GM10248 (cell line): ENCODE measurements around the gene CASP9.
"Not testable (repeated sequence)": the region's sequence is repeated elsewhere in the genome, so short reads cannot be mapped to it uniquely, and the experiment has no call there.

Experiments
- CTCF ChIA-PET: fragments of 300-600 bp; sonication (Branson Sonifier 250); formaldehyde crosslinking; extraction: SDS; loops from one replicate; lab custom pipeline; 2021; ENCODE audit warnings: antibody characterized with exemption; lab: Yijun Ruan, JAX
- POLR2A ChIA-PET: fragments of 350-650 bp; sonication (Branson Sonifier 250); formaldehyde crosslinking; extraction: SDS; loops from one replicate; lab custom pipeline; 2020; ENCODE audit warnings: antibody characterized with exemption; lab: Yijun Ruan, JAX
- DNase-seq: peaks from one replicate; pipeline ENCODE4 v3.0.0; 2012; ENCODE audit errors: extremely low spot score
- CTCF ChIP-seq: IDR thresholded peaks from 2 replicates; pipeline ENCODE4 v1.5.1; 2012; ENCODE audit warnings: mild to moderate bottlenecking, low read depth; ENCODE audit errors: extremely low read depth, missing control alignments, control extremely low read depth

The CASP9 gene

DNA sequence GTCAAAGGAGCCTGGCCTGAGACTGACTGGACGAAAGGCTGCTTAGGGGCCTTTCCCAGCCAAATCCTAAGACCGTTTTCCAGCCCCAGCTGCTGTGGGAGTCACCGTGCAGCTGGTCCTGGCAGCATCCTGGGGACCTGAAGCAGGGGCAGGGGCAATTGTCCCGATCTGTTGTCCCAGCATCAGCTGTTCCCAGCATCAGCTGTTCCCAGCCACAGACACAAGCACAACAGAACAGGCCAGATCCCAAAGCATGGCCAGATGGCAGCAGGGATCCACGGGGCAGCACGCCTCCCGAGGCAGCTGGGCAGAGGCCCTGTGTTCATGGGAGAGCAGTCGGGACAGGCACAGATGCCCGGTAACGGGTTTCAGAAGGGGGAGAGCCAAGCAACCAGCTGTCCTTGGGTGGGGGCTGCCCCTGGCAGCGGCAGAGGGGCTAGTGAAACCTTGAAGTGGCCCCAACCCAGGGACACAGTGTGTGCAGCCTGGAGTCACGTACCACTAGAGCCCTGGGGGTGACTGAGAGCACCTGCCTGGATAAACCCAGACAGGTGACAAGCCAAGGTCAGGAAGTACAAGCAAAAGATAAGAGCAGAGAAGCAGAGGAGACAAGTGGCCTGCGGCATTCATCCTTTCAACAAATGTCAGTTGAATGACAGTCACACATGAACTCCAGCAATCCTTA lies 34.8 kb downstream of the CASP9 start:
- DNase-seq = no peak
- ChIA-PET POLR2A (no interaction called here), CTCF (no interaction called here)
- TF ChIP-seq CTCF = no peak

GRCh38 chr1:15488371-15488770 lies 35.6 kb downstream of the CASP9 start:
- TF ChIP-seq CTCF = no peak
- POLR2A ChIA-PET = no interaction called here

DNA sequence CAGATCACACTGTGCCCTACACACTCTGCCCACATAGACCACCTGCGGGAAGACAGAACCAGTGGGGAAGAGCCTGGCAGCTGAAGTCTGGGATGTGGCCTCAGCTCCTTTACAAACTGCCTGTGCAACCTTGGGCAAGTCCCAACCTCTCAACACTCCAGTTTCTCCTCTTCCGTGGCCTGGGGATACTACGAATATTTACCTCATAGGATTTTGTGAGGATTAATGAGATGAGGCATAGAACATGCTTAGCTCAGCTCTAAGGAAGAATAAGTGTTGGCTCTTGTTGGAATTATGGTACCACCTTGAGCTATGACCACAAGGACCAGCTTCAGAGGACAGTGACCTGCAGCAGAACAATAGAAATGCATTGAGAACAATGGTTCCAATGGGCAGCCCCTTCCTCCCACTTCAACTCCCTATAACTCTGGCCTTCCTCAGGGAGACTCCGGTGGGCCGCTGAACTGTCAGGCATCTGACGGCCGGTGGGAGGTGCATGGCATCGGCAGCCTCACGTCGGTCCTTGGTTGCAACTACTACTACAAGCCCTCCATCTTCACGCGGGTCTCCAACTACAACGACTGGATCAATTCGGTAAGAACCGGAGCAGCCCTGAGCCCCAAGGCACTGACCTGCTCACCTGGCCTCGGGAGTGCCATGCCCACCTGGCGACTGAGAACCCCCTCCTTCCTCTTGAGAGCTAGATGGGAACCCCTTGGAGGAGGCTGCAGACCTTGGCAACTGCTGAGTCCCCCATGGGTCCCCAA lies 37.0 kb downstream of the CASP9 start:
- DNase-seq, POLR2A ChIA-PET, CTCF ChIA-PET: not testable (repeated sequence)

More at GRCh38 chr1:15488371-15488770, 35.6 kb downstream of the CASP9 start:
- no peak for DNase-seq
- CTCF ChIA-PET = no interaction called here

DNA sequence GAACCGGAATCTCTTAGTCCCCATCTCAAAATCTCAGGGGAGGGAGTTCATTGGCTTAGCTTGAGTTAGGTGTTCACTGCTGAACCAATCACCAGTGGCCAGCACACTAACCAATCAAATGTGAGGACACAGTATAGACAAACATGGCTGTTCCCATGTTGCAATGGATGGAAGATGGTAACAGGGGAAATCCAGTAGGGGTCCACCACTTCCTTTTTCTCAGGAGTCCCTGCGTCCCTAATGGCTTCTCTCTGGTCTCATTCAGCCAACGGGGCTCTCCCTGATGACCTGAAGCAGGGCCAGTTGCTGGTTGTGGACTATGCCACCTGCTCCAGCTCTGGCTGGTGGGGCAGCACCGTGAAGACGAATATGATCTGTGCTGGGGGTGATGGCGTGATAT lies 38.4 kb downstream of the CASP9 start:
- DNase-seq = no peak
- ChIA-PET POLR2A (no interaction called here), CTCF (no interaction called here)
- TF ChIP-seq CTCF = no peak

DNA sequence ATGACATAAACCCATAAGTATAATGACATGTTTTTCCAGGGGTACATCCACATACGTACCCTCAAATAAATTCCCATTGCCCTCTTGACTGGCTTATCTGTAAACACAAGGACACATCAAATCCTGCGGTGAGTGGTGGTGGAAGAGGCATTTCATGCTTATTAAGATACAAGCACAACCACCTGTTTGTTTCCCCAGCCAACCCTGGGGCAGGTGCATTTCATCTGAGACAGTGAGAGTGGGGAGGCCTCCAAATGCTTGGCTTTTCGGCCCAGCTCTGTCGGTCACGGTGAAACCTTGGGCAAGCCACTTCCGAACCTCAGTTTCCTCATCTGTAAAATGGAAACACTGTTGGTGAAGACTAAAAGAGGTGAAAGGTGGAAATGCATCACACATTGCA lies 39.6 kb downstream of the CASP9 start:
- CTCF ChIA-PET, DNase-seq, POLR2A ChIA-PET: not testable (repeated sequence)

- no peak for DNase-seq
- POLR2A ChIA-PET = no interaction called here
- no peak for TF ChIP-seq CTCF
- CTCF ChIA-PET = no interaction called here
Measured at GRCh38 chr1:15483971-15484370, 40.0 kb downstream of the CASP9 start.

- CTCF ChIA-PET, POLR2A ChIA-PET: not testable (repeated sequence)
Measured at GRCh38 chr1:15482983-15483543, 41.0 kb downstream of the CASP9 start.

DNA sequence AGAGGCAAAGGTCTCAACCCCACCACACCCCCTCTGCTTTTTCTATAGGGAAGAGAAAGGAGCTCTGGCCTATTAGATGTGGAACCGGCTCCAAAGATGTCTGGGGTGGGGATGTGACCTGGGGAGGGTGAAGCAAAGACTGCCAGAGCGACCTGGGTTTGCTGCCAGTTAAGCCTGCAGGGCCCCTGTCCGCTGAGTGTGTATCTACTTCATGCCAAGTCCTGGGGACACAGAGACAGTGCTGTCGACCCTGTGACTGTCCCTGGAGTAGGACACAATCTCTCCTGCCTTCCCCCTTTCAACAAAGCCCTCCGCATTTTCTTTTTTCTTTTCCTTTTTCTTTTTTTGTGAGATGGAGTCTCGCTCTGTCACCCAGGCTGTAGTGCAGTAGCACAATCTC lies 41.6 kb downstream of the CASP9 start:
- POLR2A ChIA-PET, DNase-seq, CTCF ChIA-PET: not testable (repeated sequence)

More at GRCh38 chr1:15482983-15483543, 41.0 kb downstream of the CASP9 start:
- not testable (repeated sequence) for DNase-seq
